Common myeloid progenitor, CD34-positive (primary cell): Measurements from ENCODE around the gene IKZF4.

Source experiments
- CTCF ChIA-PET: fragments of 350-600 bp; sonication (Branson Sonifier 250); formaldehyde crosslinking; loops from one replicate; lab custom pipeline; 2021; ENCODE audit warnings: antibody characterized with exemption; lab: Charles Lee
- POLR2A ChIA-PET: fragments of 350-600 bp; sonication (Branson Sonifier 250); formaldehyde crosslinking; loops from one replicate; lab custom pipeline; 2021; ENCODE audit warnings: antibody characterized with exemption; lab: Charles Lee
- DNase-seq, 3 donors: peaks; one replicate each; pipeline versions ENCODE4 v3.0.0 to v3.0.0-alpha.2; 2013
- H3K27ac ChIP-seq, 2 experiments: 1 replicate in 1 of 2; 2 replicates in 1 of 2; pipeline ENCODE4 v1.7.0; 2013; ENCODE audit warnings: inconsistent platforms in 2 of 2, low read length in 2 of 2, mild to moderate bottlenecking in 2 of 2, low read depth in 1 of 2, moderate library complexity in 1 of 2; ENCODE audit not compliant: severe bottlenecking in 2 of 2, insufficient read depth in 1 of 2, poor library complexity in 1 of 2
- H3K27me3 ChIP-seq, 5 experiments: replicated peaks in 2 of 5; 1 replicate in 3 of 5; 2 replicates in 2 of 5; pipeline versions ENCODE4 v1.6.1 to v1.7.0; 2013; ENCODE audit warnings: low read length in 4 of 5, mild to moderate bottlenecking in 2 of 5, moderate library complexity in 2 of 5, inconsistent platforms in 1 of 5; ENCODE audit not compliant: insufficient read depth in 5 of 5, control insufficient read depth in 4 of 5
- H3K36me3 ChIP-seq, 4 experiments: 1 replicate in 2 of 4; 2 replicates in 2 of 4; pipeline versions ENCODE4 v1.6.1 to v1.7.0; 2013; ENCODE audit warnings: low read length in 3 of 4, control low read depth in 1 of 4, mild to moderate bottlenecking in 1 of 4; ENCODE audit not compliant: control insufficient read depth in 4 of 4, insufficient read depth in 4 of 4
- H3K4me1 ChIP-seq, 4 experiments: 1 replicate in 3 of 4; 2 replicates in 1 of 4; pipeline versions ENCODE4 v1.6.1 to v1.7.1; 2013; ENCODE audit warnings: low read length in 3 of 4, mild to moderate bottlenecking in 3 of 4, control low read depth in 1 of 4, inconsistent platforms in 1 of 4, moderate library complexity in 1 of 4; ENCODE audit not compliant: control insufficient read depth in 4 of 4, insufficient read depth in 4 of 4; ENCODE audit errors: control extremely low read depth in 1 of 4
- H3K4me3 ChIP-seq, 7 experiments: 1 replicate in 4 of 7; 2 replicates in 3 of 7; pipeline versions ENCODE4 v1.5.1 to v1.7.0; 2013; ENCODE audit warnings: mild to moderate bottlenecking in 7 of 7, low read length in 6 of 7, moderate library complexity in 6 of 7, inconsistent platforms in 2 of 7, low read depth in 2 of 7, control low read depth in 1 of 7; ENCODE audit not compliant: insufficient read depth in 4 of 7, control insufficient read depth in 1 of 7; ENCODE audit errors: extremely low read depth in 1 of 7
- H3K9me3 ChIP-seq, 5 experiments: 1 replicate in 4 of 5; 2 replicates in 1 of 5; pipeline versions ENCODE4 v1.6.1 to v1.7.1; 2013; ENCODE audit warnings: low read length in 4 of 5, mild to moderate bottlenecking in 2 of 5, inconsistent platforms in 1 of 5, low read depth in 1 of 5, moderate library complexity in 1 of 5; ENCODE audit not compliant: control insufficient read depth in 4 of 5, insufficient read depth in 2 of 5; ENCODE audit errors: control extremely low read depth in 1 of 5
- WGBS: methylation state at CpG from one replicate; pipeline ENCODE4 v1.1.5; 2013; ENCODE audit not compliant: insufficient coverage; 5-methylcytosine and 5-hydroxymethylcytosine counted together

Gene IKZF4

DNA sequence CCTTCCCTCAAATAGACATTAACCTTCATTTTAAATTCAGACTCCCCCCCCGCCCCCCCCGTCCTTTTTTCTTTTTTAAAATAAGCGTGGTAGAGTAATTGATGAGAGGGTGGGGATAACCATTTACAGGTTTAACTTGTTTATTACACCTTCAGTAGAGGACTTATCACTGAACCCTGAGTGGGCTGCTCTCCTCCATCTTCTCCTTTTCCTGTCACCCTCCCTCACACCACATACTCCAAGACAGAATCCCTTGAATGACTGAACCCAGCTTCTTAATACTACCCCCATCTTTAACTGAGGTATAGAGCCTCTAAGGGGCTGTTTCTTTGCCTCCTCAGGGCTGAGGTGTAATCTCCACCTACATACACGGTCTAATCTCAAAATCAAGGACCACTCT is 3.7 kb upstream of the IKZF4 start:
- DNase-seq = no peak
- peaks cover 11 to 26% (median 24%) of the 10 kb centered on the region in 4 experiments for H3K4me1 ChIP-seq
- POLR2A ChIA-PET = no interaction called here
- peaks cover 0 to 8% (median under 1%) of the 10 kb centered on the region in 4 experiments for H3K36me3 ChIP-seq
- no peaks in the 10 kb centered on the region for H3K9me3 ChIP-seq
- H3K27ac ChIP-seq = no peak overlapping the region
- no CpG with 5 or more reads among the region's 4 CpGs for WGBS
- H3K4me3 ChIP-seq = no peak overlapping the region
- H3K27me3 ChIP-seq = no peaks in the 10 kb centered on the region
- CTCF ChIA-PET = interaction anchor here (14.1 kb wide), 1 partner anchor 21 kb away, joined by 290 read pairs; the partner anchor contains the start of gene SUOX

DNA sequence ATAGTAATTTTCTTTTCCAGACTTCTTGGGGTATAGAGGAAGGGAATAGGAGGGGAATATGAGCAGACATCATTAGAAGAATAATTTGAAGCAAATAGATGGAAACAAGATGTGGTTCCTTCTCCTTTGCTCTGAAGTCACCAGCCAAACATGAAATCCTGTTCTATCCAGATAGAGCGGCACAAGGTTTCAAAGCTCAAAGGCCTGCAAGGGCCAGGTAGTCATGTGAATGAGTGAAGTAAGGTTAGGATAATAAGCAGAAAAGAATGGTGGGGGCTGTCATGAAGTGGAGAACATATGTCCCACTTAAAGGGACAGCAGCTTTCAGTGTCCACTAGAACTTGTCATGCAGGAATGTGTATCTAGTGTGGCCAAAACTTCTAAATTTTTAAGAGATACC is 2.5 kb upstream of the IKZF4 start:
- H3K4me1 ChIP-seq = peaks cover 13 to 31% (median 29%) of the 10 kb centered on the region in 4 experiments
- H3K9me3 ChIP-seq = no peaks in the 10 kb centered on the region
- WGBS = no CpG with 5 or more reads among the region's 1 CpG
- POLR2A ChIA-PET = no interaction called here
- no peak overlapping the region for H3K27ac ChIP-seq
- no peaks in the 10 kb centered on the region for H3K27me3 ChIP-seq
- CTCF ChIA-PET = interaction anchor here (1.1 to 14.1 kb wide), 3 partner anchors 11 to 22 kb away, joined by 3 to 290 read pairs (median 23); partner anchors contain the start of gene SUOX
- no peak overlapping the region for H3K4me3 ChIP-seq
- H3K36me3 ChIP-seq = peaks cover 0 to 8% (median under 1%) of the 10 kb centered on the region in 4 experiments
- DNase-seq = no peak

DNA sequence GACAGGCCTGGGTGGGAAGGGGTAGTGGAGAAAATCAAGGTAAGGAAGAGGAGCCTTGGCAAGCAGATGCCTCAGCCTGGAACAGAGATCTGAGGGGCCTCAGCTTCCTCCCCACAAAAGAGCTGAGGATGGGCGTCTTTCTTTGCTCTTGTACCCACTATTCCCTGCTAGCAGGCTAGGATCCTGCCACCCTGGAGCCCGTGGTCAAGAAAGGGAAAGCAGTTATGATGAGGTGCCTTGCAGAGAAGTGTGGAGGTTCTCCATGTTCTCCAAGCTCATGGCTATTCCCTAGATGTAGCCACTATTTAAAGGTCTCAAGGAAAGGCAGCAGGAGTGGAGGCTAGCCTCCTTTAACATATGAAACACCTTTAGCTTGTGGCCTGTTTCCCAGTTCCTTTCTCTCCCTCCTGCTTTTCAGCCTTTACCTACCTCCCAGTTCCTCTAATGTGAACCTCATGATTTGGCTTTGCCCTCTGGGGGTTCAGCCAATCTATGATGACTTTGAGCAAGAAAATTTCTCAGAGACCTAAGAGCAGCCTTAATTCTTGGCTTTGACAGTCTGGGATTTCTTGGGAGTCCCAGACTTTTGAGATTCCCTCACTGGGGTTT is 1.1 kb downstream of the IKZF4 start:
- no peaks in the 10 kb centered on the region for H3K9me3 ChIP-seq
- H3K36me3 ChIP-seq = peaks cover 0 to 25% (median 19%) of the 10 kb centered on the region in 4 experiments
- H3K4me3 ChIP-seq = peak overlapping the region; percentile 5 to 84 (median 68)
- POLR2A ChIA-PET = interaction anchor here (1.0 kb wide), 1 partner anchor 48 kb away, joined by 3 read pairs; the partner anchor contains the start of gene RAB5B
- H3K27me3 ChIP-seq = no peaks in the 10 kb centered on the region
- no peak for DNase-seq
- CTCF ChIA-PET = interaction anchor here (1.6 to 14.1 kb wide), 3 partner anchors 8 to 26 kb away, joined by 4 to 290 read pairs (median 7); partner anchors contain the start of gene SUOX
- WGBS = no CpG with 5 or more reads among the region's 2 CpGs
- H3K27ac ChIP-seq = peak overlapping the region in 1 of 2 experiments; percentile 84
- H3K4me1 ChIP-seq = peaks cover 13 to 31% (median 29%) of the 10 kb centered on the region in 4 experiments

DNA sequence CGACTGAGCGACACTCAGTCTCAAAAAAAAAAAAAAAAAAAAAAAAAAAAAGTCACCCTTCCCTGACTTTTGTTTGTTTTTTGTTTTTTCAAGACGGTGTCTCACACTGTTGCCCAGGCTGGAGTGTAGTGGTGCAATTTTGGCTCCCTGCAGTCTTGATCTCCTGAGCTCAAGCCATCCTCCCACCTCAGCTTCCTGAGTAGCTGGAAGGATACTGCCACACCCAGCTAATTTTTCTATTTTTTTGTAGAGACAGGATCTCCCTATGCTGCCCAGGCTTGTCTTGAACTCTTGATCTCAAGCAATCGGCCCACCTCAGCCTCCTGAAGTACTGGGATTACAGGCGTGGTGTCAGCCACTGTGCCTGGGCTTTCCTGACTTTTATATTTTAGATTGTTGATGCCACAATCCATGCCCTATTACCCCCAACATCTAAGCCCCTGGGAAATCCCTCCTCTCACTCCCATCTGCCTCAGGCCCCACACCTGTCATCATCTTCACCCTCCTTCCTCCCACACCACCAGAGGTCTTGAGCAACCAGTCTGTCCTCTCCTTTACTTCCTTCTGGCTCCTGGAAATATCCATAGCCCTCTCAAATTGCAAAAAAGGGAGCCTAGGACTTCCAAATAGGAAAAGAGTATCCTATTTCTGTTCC is 7.8 kb downstream of the IKZF4 start:
- Histone ChIP-seq H3K36me3 (peaks cover 13 to 70% (median 48%) of the 10 kb centered on the region in 4 experiments), H3K4me3 (no peak overlapping the region), H3K27ac (no peak overlapping the region), H3K9me3 (no peaks in the 10 kb centered on the region), H3K4me1 (no peaks in the 10 kb centered on the region), H3K27me3 (no peaks in the 10 kb centered on the region)
- no peak for DNase-seq
- ChIA-PET CTCF (interaction anchor here (0.6 to 14.1 kb wide), 18 partner anchors 9 to 313 kb away, joined by 3 to 290 read pairs (median 8); partner anchors contain the start of genes BLOC1S1, DGKA, IKZF4 and ORMDL2), POLR2A (no interaction called here)
- 86% methylated on average over 3 of the region's 5 CpGs for WGBS

DNA sequence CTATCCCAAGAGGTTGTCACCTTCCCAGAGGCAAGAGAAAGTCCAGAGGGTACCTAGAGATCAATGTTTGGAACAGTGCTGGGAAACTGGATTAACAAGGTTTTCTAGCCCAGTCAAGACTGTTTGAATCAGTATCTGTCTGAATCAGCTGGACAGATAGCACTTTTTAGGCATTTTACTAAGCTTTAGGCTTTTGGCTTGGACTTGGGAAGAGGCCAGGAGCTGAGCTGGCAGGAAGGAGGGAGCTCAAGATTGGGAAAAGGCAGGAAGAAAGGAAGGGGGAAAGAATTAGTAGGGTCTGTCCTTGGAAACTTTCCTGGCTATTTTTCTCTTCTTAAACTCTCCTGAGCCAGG is 8.3 kb downstream of the IKZF4 start:
- peaks cover 13 to 71% (median 49%) of the 10 kb centered on the region in 4 experiments for H3K36me3 ChIP-seq
- H3K4me3 ChIP-seq = no peak overlapping the region
- H3K4me1 ChIP-seq = no peaks in the 10 kb centered on the region
- no peak overlapping the region for H3K27ac ChIP-seq
- no peaks in the 10 kb centered on the region for H3K9me3 ChIP-seq
- no peak for DNase-seq
- no peaks in the 10 kb centered on the region for H3K27me3 ChIP-seq
- POLR2A ChIA-PET = interaction anchor here (0.7 to 0.9 kb wide), 3 partner anchors 34 to 304 kb away, joined by 3 read pairs; no protein-coding TSS in a partner anchor
- CTCF ChIA-PET = interaction anchor here (0.5 to 14.1 kb wide), 20 partner anchors 10 to 292 kb away, joined by 3 to 290 read pairs (median 7); partner anchors contain the start of genes DGKA, IKZF4, ORMDL2 and SUOX

DNA sequence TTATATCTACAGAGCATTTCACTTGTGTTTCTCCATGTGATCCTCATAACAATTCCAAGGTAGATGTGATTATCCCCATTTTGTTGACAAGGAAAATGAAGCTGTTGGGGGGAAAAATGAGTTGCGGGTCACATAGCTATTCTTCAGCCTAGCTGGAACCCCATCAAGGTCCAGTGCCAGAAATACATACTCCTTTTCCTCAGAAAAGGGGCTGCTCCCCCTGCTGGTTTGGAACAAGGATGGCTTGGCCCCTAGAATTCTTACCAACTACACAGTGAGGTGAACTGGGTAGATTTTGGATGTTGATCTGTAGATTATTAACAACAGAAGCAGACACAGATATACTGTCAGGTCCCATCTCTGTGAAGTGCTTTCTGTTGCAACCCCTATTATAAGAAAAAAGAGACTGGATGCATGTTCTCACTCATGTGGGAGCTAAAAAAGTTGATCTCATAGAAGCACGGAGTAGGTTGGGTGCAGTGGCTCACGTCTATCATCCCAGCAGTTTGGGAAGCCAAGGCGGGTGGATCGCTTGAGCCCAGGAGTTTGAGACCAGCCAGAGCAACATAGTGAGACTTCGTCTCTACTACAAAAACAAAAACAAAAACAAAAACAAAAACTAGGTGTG is 8.9 kb downstream of the IKZF4 start:
- POLR2A ChIA-PET = interaction anchor here (0.7 to 0.9 kb wide), 3 partner anchors 34 to 305 kb away, joined by 3 read pairs; no protein-coding TSS in a partner anchor
- WGBS = 100% methylated on average over 2 of the region's 6 CpGs
- no peak overlapping the region for H3K4me3 ChIP-seq
- peaks cover 13 to 73% (median 51%) of the 10 kb centered on the region in 4 experiments for H3K36me3 ChIP-seq
- no peaks in the 10 kb centered on the region for H3K27me3 ChIP-seq
- CTCF ChIA-PET = interaction anchor here (0.5 to 14.1 kb wide), 20 partner anchors 10 to 293 kb away, joined by 3 to 290 read pairs (median 7); partner anchors contain the start of genes DGKA, IKZF4, ORMDL2 and SUOX
- no peaks in the 10 kb centered on the region for H3K9me3 ChIP-seq
- peak; percentile 63 to 82 (median 75) for DNase-seq
- H3K4me1 ChIP-seq = no peaks in the 10 kb centered on the region
- H3K27ac ChIP-seq = no peak overlapping the region
